ENCODE results near the gene SARNP.

Gene SARNP

GRCh38 chr12:55734595-55734994 lies 82.9 kb downstream of the SARNP start:
- H3K79me2 ChIP-seq (ENCODE audit: insufficient read depth, low read length), result no peaks in the 10 kb centered on the region
- no peaks in the 10 kb centered on the region for H3K9me2 ChIP-seq (ENCODE audit: low read depth, low read length)
- H3K36me3 ChIP-seq (ENCODE audit: insufficient read depth, low read length), result no peaks in the 10 kb centered on the region
- no peak overlapping the region for H2AFZ ChIP-seq (ENCODE audit: low read length)
- H3K27ac ChIP-seq (ENCODE audit: low read depth, low read length, poor library complexity, severe bottlenecking), result no peak overlapping the region
- H3K9me3 ChIP-seq (ENCODE audit: low read length), result no peaks in the 10 kb centered on the region
- H3K4me1 ChIP-seq (ENCODE audit: insufficient read depth, low read length, severe bottlenecking), result peaks cover 24% of the 10 kb centered on the region
- H3K4me2 ChIP-seq (ENCODE audit: low read length), result no peak overlapping the region
- no peak overlapping the region for H3K4me3 ChIP-seq (ENCODE audit: low read depth, low read length, poor library complexity, severe bottlenecking)
- no peaks in the 10 kb centered on the region for H4K20me1 ChIP-seq (ENCODE audit: insufficient read depth, low read length)
- H3K9ac ChIP-seq (ENCODE audit: low read length), result no peak overlapping the region
- H3K27me3 ChIP-seq (ENCODE audit: insufficient read depth, low read length), result no peaks in the 10 kb centered on the region
- no peak for TF ChIP-seq EZH2 (IDR thresholded peaks at IDR 0.05; ENCODE audit: borderline replicate concordance, low read length)
- TF ChIP-seq, protein P1, sequence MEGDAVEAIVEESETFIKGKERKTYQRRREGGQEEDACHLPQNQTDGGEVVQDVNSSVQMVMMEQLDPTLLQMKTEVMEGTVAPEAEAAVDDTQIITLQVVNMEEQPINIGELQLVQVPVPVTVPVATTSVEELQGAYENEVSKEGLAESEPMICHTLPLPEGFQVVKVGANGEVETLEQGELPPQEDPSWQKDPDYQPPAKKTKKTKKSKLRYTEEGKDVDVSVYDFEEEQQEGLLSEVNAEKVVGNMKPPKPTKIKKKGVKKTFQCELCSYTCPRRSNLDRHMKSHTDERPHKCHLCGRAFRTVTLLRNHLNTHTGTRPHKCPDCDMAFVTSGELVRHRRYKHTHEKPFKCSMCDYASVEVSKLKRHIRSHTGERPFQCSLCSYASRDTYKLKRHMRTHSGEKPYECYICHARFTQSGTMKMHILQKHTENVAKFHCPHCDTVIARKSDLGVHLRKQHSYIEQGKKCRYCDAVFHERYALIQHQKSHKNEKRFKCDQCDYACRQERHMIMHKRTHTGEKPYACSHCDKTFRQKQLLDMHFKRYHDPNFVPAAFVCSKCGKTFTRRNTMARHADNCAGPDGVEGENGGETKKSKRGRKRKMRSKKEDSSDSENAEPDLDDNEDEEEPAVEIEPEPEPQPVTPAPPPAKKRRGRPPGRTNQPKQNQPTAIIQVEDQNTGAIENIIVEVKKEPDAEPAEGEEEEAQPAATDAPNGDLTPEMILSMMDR (IDR thresholded peaks at IDR 0.05; ENCODE audit: low read length), result no peak
- H3F3A ChIP-seq (ENCODE audit: insufficient read depth, low read length), result no peaks in the 10 kb centered on the region

DNA sequence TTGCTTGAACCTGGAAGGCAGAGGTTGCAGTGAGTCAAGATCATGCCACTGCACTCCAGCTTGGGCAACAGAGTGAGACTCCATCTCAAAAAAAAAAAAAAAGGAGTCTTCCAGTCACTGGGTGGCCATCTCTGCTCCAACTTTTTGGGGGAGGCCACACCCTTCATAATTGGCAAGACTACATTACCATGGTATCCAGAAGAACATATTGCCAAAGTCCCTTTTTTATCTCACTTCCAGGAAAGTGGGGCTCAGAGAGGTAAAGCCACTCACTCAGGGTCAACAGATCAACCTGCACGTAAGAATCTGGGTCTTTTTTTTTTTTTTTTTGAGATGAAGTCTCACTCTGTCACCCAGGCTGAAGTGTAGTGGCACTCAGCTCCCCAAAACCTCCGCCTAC lies 83.7 kb downstream of the SARNP start:
- Histone ChIP-seq H3F3A (ENCODE audit: insufficient read depth, low read length) (no peaks in the 10 kb centered on the region), H3K4me3 (ENCODE audit: low read depth, low read length, poor library complexity, severe bottlenecking) (no peak overlapping the region), H3K27me3 (ENCODE audit: insufficient read depth, low read length) (no peaks in the 10 kb centered on the region), H4K20me1 (ENCODE audit: insufficient read depth, low read length) (no peaks in the 10 kb centered on the region), H3K9ac (ENCODE audit: low read length) (no peak overlapping the region), H3K9me2 (ENCODE audit: low read depth, low read length) (no peaks in the 10 kb centered on the region), H3K79me2 (ENCODE audit: insufficient read depth, low read length) (no peaks in the 10 kb centered on the region), H3K9me3 (ENCODE audit: low read length) (no peaks in the 10 kb centered on the region), H3K4me1 (ENCODE audit: insufficient read depth, low read length, severe bottlenecking) (peaks cover 30% of the 10 kb centered on the region), H3K27ac (ENCODE audit: low read depth, low read length, poor library complexity, severe bottlenecking) (no peak overlapping the region), H3K4me2 (ENCODE audit: low read length) (no peak overlapping the region), H2AFZ (ENCODE audit: low read length) (no peak overlapping the region), H3K36me3 (ENCODE audit: insufficient read depth, low read length) (no peaks in the 10 kb centered on the region)
- TF ChIP-seq, protein P1 (IDR thresholded peaks at IDR 0.05; ENCODE audit: low read length), result no peak
- no peak for TF ChIP-seq EZH2 (IDR thresholded peaks at IDR 0.05; ENCODE audit: borderline replicate concordance, low read length)

DNA sequence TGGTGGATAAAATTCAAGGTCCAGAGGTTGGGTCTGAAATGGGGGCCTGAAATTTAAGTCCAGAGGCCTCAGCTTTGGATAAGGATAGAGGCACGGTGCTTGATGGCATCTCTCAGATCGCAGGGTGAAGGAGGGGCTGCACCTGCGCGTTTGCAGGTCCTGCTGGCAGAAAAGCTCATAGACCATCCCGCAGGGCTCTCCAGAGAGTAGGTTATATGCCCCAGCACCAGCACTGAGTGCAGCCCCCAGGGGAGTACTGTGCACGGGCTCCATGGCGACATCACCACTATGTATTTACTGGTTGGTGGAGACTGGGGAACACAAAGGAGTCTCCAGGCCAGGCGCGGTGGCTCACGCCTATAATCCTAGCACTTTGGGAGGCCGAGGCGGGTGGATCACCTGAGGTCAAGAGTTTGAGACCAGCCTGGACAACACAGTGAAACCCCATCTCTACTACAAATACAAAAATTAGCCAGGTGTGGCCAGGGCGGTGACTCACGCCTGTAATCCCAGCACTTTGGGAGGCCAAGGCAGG lies 84.4 kb downstream of the SARNP start:
- Histone ChIP-seq H4K20me1 (ENCODE audit: insufficient read depth, low read length) (no peaks in the 10 kb centered on the region), H3K36me3 (ENCODE audit: insufficient read depth, low read length) (no peaks in the 10 kb centered on the region), H3K9me3 (ENCODE audit: low read length) (no peaks in the 10 kb centered on the region), H3K4me3 (ENCODE audit: low read depth, low read length, poor library complexity, severe bottlenecking) (no peak overlapping the region), H2AFZ (ENCODE audit: low read length) (no peak overlapping the region), H3K9ac (ENCODE audit: low read length) (no peak overlapping the region), H3K9me2 (ENCODE audit: low read depth, low read length) (no peaks in the 10 kb centered on the region), H3K79me2 (ENCODE audit: insufficient read depth, low read length) (no peaks in the 10 kb centered on the region), H3K4me2 (ENCODE audit: low read length) (no peak overlapping the region), H3K27me3 (ENCODE audit: insufficient read depth, low read length) (no peaks in the 10 kb centered on the region), H3F3A (ENCODE audit: insufficient read depth, low read length) (no peaks in the 10 kb centered on the region), H3K4me1 (ENCODE audit: insufficient read depth, low read length, severe bottlenecking) (peaks cover 25% of the 10 kb centered on the region), H3K27ac (ENCODE audit: low read depth, low read length, poor library complexity, severe bottlenecking) (no peak overlapping the region)
- no peak for TF ChIP-seq EZH2 (IDR thresholded peaks at IDR 0.05; ENCODE audit: borderline replicate concordance, low read length)
- TF ChIP-seq, protein P1 (IDR thresholded peaks at IDR 0.05; ENCODE audit: low read length), result no peak
